Measurements from ENCODE around the gene CAAP1. TPM values are rescaled to one million over a fixed set of nuclear protein-coding genes. Genes with fewer than 3 reads are reported as not detected.
"Not testable (repeated sequence)": the region's sequence is repeated elsewhere in the genome, so short reads cannot be mapped to it uniquely, and the experiment has no call there.

The CAAP1 gene
- total RNA-seq, 2 donors from 2014 or later, result 25.1 to 41.6 TPM

- Mint-ChIP-seq H3K36me3 (ENCODE audit: low read depth) (peaks cover 14% of the 10 kb centered on the region), H3K4me1 (peaks cover 17% of the 10 kb centered on the region), H3K27me3 (ENCODE audit: insufficient read depth) (no peaks in the 10 kb centered on the region), H3K9me3 (peaks cover 21% of the 10 kb centered on the region), H3K27ac (no peak overlapping the region), H3K4me3 (no peak overlapping the region)
- H3K27me3 ChIP-seq (ENCODE audit: control insufficient read depth, insufficient read depth, low read length, poor library complexity, severe bottlenecking), result no peaks in the 10 kb centered on the region
- H3K27ac ChIP-seq (ENCODE audit: low read depth, low read length), result no peak overlapping the region
- whole genome bisulfite sequencing, 2 experiments (ENCODE audit: insufficient coverage in 1 of 2, insufficient read length in 1 of 2), result 85 to 88% methylated on average over 5 to 6 of the region's 6 CpGs
- H3K36me3 ChIP-seq (ENCODE audit: control insufficient read depth, insufficient read depth, low read length), result no peaks in the 10 kb centered on the region
- H3K9ac ChIP-seq (ENCODE audit: extremely low read depth, low read length, poor library complexity, severe bottlenecking), result no peak overlapping the region
- no peak for DNase-seq
- no peaks in the 10 kb centered on the region for H3K4me1 ChIP-seq (ENCODE audit: control insufficient read depth, insufficient read depth, low read length)
- H3K4me3 ChIP-seq (ENCODE audit: low read length), result no peak overlapping the region
- peaks cover 5% of the 10 kb centered on the region for H3K9me3 ChIP-seq (ENCODE audit: control insufficient read depth, low read length)
- no peak for TF ChIP-seq CTCF (conservative IDR thresholded peaks at IDR 0.05)
These were observed 58.8 kb downstream of the CAAP1 start for GRCh38 chr9:26833792-26834191.

- Mint-ChIP-seq H3K4me1 (peaks cover 16% of the 10 kb centered on the region), H3K9me3 (peaks cover 17% of the 10 kb centered on the region), H3K27ac (peak overlapping the region; percentile 50), H3K36me3 (ENCODE audit: low read depth) (peaks cover 10% of the 10 kb centered on the region)
- DNase-seq; H3K27me3 Mint-ChIP-seq (ENCODE audit: insufficient read depth); H3K36me3 ChIP-seq (ENCODE audit: control insufficient read depth, insufficient read depth, low read length); H3K4me1 ChIP-seq (ENCODE audit: control insufficient read depth, insufficient read depth, low read length); H3K27me3 ChIP-seq (ENCODE audit: control insufficient read depth, insufficient read depth, low read length, poor library complexity, severe bottlenecking); H3K4me3 Mint-ChIP-seq; H3K9ac ChIP-seq (ENCODE audit: extremely low read depth, low read length, poor library complexity, severe bottlenecking); H3K27ac ChIP-seq (ENCODE audit: low read depth, low read length); H3K4me3 ChIP-seq (ENCODE audit: low read length): not testable (repeated sequence)
- WGBS, 2 experiments (ENCODE audit: insufficient coverage in 1 of 2, insufficient read length in 1 of 2), result 97 to 100% methylated on average over 1 to 4 of the region's 4 CpGs
- H3K9me3 ChIP-seq (ENCODE audit: control insufficient read depth, low read length), result peaks cover 13% of the 10 kb centered on the region
These were observed 64.1 kb downstream of the CAAP1 start for GRCh38 chr9:26828391-26828955.

- no peak overlapping the region for H3K4me3 ChIP-seq (ENCODE audit: low read length)
- WGBS, 2 experiments (ENCODE audit: insufficient coverage in 1 of 2, insufficient read length in 1 of 2), result 82% methylated on average over 1 of the region's 2 CpGs; no CpG with 5 or more reads in 1 of the 2 experiments
- peaks cover 12% of the 10 kb centered on the region for H3K9me3 Mint-ChIP-seq
- H3K9me3 ChIP-seq (ENCODE audit: control insufficient read depth, low read length), result no peaks in the 10 kb centered on the region
- H3K27me3 Mint-ChIP-seq (ENCODE audit: insufficient read depth), result no peaks in the 10 kb centered on the region
- no peak overlapping the region for H3K27ac Mint-ChIP-seq
- no peak for DNase-seq
- no peak overlapping the region for H3K9ac ChIP-seq (ENCODE audit: extremely low read depth, low read length, poor library complexity, severe bottlenecking)
- H3K4me3 Mint-ChIP-seq, result no peak overlapping the region
- H3K36me3 ChIP-seq (ENCODE audit: control insufficient read depth, insufficient read depth, low read length), result no peaks in the 10 kb centered on the region
- TF ChIP-seq CTCF (conservative IDR thresholded peaks at IDR 0.05), result no peak
- no peaks in the 10 kb centered on the region for H3K4me1 Mint-ChIP-seq
- no peaks in the 10 kb centered on the region for H3K36me3 Mint-ChIP-seq (ENCODE audit: low read depth)
- H3K27me3 ChIP-seq (ENCODE audit: control insufficient read depth, insufficient read depth, low read length, poor library complexity, severe bottlenecking), result no peaks in the 10 kb centered on the region
- H3K4me1 ChIP-seq (ENCODE audit: control insufficient read depth, insufficient read depth, low read length), result no peaks in the 10 kb centered on the region
- H3K27ac ChIP-seq (ENCODE audit: low read depth, low read length), result no peak overlapping the region
These were observed 77.8 kb downstream of the CAAP1 start for GRCh38 chr9:26814799-26815198.

- H3K9me3 Mint-ChIP-seq, result peaks cover 12% of the 10 kb centered on the region
- no peak overlapping the region for H3K4me3 Mint-ChIP-seq
- H3K9ac ChIP-seq (ENCODE audit: extremely low read depth, low read length, poor library complexity, severe bottlenecking), result no peak overlapping the region
- H3K27me3 Mint-ChIP-seq (ENCODE audit: insufficient read depth), result no peaks in the 10 kb centered on the region
- no peak overlapping the region for H3K27ac Mint-ChIP-seq
- no peaks in the 10 kb centered on the region for H3K4me1 ChIP-seq (ENCODE audit: control insufficient read depth, insufficient read depth, low read length)
- H3K36me3 ChIP-seq (ENCODE audit: control insufficient read depth, insufficient read depth, low read length), result no peaks in the 10 kb centered on the region
- no peaks in the 10 kb centered on the region for H3K4me1 Mint-ChIP-seq
- TF ChIP-seq CTCF (conservative IDR thresholded peaks at IDR 0.05), result no peak
- H3K27ac ChIP-seq (ENCODE audit: low read depth, low read length), result no peak overlapping the region
- no peaks in the 10 kb centered on the region for H3K9me3 ChIP-seq (ENCODE audit: control insufficient read depth, low read length)
- H3K4me3 ChIP-seq (ENCODE audit: low read length), result no peak overlapping the region
- no peaks in the 10 kb centered on the region for H3K27me3 ChIP-seq (ENCODE audit: control insufficient read depth, insufficient read depth, low read length, poor library complexity, severe bottlenecking)
- H3K36me3 Mint-ChIP-seq (ENCODE audit: low read depth), result no peaks in the 10 kb centered on the region
- no peak for DNase-seq
These were observed 79.4 kb downstream of the CAAP1 start for GRCh38 chr9:26813247-26813646.
